IPS DF 6.9 (cell line): Measurements from ENCODE around the gene CHCHD6.

Experiments
- DNase-seq: peaks from one replicate; pipeline ENCODE4 v3.0.0-alpha.2; 2013; ENCODE audit warnings: low read depth, low spot score
- H3K27ac ChIP-seq: one replicate; pipeline ENCODE4 v1.5.1; 2013; ENCODE audit warnings: low read length, control low read depth
- H3K27me3 ChIP-seq: 2 replicates; pipeline ENCODE4 v1.6.1; 2013; ENCODE audit warnings: mild to moderate bottlenecking, low read length; ENCODE audit not compliant: control insufficient read depth, insufficient read depth
- H3K36me3 ChIP-seq: 2 replicates; pipeline ENCODE4 v1.6.1; 2013; ENCODE audit warnings: low read length; ENCODE audit not compliant: control insufficient read depth, insufficient read depth
- H3K4me1 ChIP-seq: 2 replicates; pipeline ENCODE4 v1.6.1; 2013; ENCODE audit warnings: low read length; ENCODE audit not compliant: control insufficient read depth, insufficient read depth
- H3K4me3 ChIP-seq: 2 replicates; pipeline ENCODE4 v1.5.1; 2013; ENCODE audit warnings: mild to moderate bottlenecking, low read length
- H3K9me3 ChIP-seq: 2 replicates; pipeline ENCODE4 v1.6.1; 2013; ENCODE audit warnings: low read length, inconsistent platforms; ENCODE audit not compliant: control insufficient read depth, insufficient read depth
- WGBS: extraction: QIAGEN DNeasy Blood & Tissue Kit; methylation state at CpG from one replicate; pipeline ENCODE4 v1.1.7; 2013; ENCODE audit warnings: mixed read lengths, missing lambda C conversion rate; ENCODE audit not compliant: insufficient read length, insufficient coverage; 5-methylcytosine and 5-hydroxymethylcytosine counted together

Gene CHCHD6

DNA sequence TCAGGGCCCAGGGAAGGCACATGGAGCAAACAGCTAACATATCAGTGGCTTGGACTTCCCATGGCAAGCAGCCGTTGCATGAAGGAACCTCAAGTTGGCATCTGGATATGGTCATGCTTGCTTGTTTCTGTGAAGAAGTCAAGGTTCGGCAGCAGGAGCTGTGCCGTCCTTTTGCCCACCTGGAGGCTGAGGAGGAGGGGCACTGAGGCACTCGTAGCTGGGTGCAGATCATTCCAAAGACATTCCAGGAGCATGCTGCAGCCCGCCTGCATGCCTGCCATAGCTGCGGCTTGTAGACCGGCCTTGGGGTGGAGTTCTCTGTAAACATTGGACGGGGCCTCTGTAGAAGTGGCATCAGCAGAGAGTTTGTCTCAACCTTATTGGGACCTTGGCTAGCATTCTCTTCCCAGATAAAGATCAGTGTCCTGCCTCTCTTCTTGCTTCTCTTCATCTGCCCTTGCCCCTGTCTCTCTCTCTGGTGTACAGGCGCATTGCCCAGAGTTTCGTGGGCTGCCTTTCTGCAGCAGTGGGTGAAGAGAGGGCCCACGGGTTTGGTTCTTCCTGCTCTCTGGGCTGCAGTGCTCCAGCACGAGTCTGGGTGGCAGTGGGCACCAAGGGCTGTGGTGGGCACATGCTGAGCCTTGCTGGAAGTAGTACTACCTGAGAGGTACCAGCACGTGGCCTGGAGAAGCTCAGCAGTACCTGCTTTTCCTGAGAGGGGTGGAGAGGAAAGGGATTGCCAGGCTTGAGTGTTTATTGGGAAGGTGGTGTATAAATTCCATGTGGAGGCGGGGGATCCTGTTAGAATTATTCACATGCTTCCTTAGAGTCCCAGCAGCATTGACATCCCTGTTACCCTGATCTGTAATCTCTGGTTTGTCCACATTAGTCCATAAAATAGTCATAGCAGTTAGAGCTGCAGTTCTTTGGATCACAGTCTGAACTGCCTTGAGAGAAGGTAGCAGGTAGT lies 49.4 kb downstream of the CHCHD6 start:
- no peaks in the 10 kb centered on the region for H3K9me3 ChIP-seq
- H3K36me3 ChIP-seq = no peaks in the 10 kb centered on the region
- WGBS = no CpG with 5 or more reads among the region's 14 CpGs
- H3K4me3 ChIP-seq = no peak overlapping the region
- H3K27me3 ChIP-seq = no peaks in the 10 kb centered on the region
- no peak for DNase-seq
- no peak overlapping the region for H3K27ac ChIP-seq
- peaks cover 8% of the 10 kb centered on the region for H3K4me1 ChIP-seq

DNA sequence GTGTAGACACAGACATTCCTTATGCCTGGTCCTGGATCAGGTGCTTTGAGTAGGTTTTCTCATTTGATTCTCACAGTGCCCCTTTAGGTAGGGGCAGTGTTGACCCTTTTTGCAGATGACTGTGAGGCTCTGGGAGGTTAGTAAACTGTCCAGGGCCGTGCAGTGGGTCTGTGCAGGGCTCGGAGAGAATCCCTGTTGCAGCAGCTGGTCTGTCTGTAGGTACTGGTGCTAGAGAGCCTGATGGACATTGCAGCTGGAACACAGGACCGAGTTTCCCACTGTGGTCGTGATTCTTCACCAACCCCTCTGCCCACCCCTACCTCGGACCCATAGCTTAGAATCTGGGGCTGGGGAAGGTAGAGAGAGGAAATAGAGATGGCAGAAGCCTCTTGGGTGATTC lies 51.8 kb downstream of the CHCHD6 start:
- no CpG with 5 or more reads among the region's 5 CpGs for WGBS

DNA sequence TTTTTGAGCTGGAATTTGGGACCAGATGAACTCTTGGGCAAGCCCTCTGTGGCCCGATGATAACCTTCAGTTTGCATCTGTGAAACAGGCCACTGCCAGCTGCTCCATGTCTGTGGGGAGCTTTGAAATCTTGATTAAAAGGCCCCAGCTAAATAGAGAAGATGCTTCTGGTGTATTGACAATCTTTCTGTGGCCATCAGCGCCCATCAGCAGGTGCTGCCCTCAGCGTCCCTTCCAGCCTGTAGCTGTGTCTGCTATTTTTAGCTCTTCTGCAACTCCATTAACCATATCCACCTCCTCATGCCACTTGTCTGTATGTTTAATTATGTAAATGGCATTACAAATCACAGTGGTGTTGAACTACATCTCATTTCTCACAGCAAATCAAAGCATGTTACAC lies 54.0 kb downstream of the CHCHD6 start:
- no CpG with 5 or more reads among the region's 3 CpGs for WGBS

More for the DNA sequence above, 51.8 kb downstream of the CHCHD6 start:
- Histone ChIP-seq H3K27ac (no peak overlapping the region), H3K4me1 (peaks cover 4% of the 10 kb centered on the region; the same call in 1 of the 2 replicates), H3K27me3 (no peaks in the 10 kb centered on the region), H3K36me3 (no peaks in the 10 kb centered on the region), H3K9me3 (no peaks in the 10 kb centered on the region), H3K4me3 (no peak overlapping the region)
- no peak for DNase-seq

DNA sequence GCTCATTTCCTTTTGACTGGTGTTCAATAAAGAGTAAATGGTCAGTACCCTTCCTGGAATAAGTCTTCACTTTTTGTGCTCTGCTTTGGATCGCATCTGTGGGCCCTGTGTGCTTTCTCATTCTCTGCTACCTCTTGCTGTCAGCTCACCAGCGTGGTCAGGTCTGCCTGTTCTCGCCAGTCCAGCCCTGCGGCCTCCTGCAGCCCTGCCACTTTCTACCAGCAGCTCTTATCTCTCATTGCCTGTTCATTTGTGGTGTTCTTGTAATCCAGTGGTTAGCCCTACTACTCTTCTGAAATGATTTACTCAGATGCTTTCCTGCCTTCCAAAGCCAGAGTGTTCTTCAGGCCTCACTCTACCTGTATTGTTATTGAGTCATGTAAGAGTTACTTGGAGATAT lies 54.8 kb downstream of the CHCHD6 start:
- no peak for DNase-seq
- Histone ChIP-seq H3K36me3 (no peaks in the 10 kb centered on the region), H3K4me3 (no peak overlapping the region), H3K27me3 (no peaks in the 10 kb centered on the region), H3K4me1 (no peaks in the 10 kb centered on the region), H3K9me3 (no peaks in the 10 kb centered on the region), H3K27ac (no peak overlapping the region)
- no CpG with 5 or more reads among the region's 4 CpGs for WGBS

More for the DNA sequence above, 54.0 kb downstream of the CHCHD6 start:
- H3K4me3 ChIP-seq = no peak overlapping the region
- no peak for DNase-seq
- H3K27me3 ChIP-seq = no peaks in the 10 kb centered on the region
- no peaks in the 10 kb centered on the region for H3K36me3 ChIP-seq
- H3K4me1 ChIP-seq = 0 out of 2 replicates have a peak, but pooled peaks cover 2% of the 10 kb centered on the region
- no peak overlapping the region for H3K27ac ChIP-seq
- H3K9me3 ChIP-seq = no peaks in the 10 kb centered on the region

DNA sequence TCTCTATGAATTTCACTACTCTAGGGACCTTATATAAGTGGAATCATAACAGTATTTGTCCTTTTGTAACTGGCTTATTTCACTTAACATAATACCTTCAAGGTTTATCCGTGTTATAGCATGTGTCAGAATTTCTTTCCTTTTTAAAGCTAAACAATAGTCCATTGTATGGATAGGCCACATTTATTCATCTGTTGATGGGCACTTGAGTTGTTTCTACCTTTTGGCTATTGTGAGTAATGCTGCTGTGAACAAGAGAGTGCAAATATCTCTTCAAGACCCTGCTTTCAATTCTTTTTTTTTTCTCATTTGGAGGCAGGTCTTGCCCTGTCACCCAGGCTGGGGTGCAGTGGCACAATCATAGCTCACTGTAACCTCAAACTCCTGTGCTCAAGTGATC lies 56.5 kb downstream of the CHCHD6 start:
- no peaks in the 10 kb centered on the region for H3K27me3 ChIP-seq
- DNase-seq = no peak
- no peak overlapping the region for H3K27ac ChIP-seq
- no peaks in the 10 kb centered on the region for H3K4me1 ChIP-seq
- no peak overlapping the region for H3K4me3 ChIP-seq
- H3K36me3 ChIP-seq = no peaks in the 10 kb centered on the region
- H3K9me3 ChIP-seq = no peaks in the 10 kb centered on the region
- WGBS = no CpG with 5 or more reads among the region's 1 CpG

DNA sequence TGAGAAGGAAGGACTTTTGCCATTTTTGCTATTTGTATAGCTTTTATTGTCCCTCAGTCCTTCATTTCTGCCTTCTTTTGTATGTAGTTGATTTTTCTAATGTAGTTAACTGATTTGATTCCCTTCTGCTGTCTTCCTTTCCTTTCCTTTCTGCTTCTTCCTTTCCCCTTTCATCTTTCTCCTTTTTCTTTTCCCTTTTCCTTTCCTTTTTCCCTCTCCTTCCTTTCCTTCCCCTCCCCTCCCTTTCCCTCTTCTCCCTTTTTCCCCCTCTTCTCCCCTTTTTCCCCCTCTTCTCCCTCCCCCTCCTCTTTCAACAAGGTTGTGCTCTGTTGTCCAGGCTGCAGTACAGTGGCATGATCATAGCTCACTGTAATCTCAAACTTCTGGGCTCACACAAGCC lies 59.0 kb downstream of the CHCHD6 start:
- H3K9me3 ChIP-seq = no peaks in the 10 kb centered on the region
- H3K36me3 ChIP-seq = no peaks in the 10 kb centered on the region
- no peak overlapping the region for H3K27ac ChIP-seq
- no peaks in the 10 kb centered on the region for H3K27me3 ChIP-seq
- DNase-seq = no peak
- no peak overlapping the region for H3K4me3 ChIP-seq
- no peaks in the 10 kb centered on the region for H3K4me1 ChIP-seq

DNA sequence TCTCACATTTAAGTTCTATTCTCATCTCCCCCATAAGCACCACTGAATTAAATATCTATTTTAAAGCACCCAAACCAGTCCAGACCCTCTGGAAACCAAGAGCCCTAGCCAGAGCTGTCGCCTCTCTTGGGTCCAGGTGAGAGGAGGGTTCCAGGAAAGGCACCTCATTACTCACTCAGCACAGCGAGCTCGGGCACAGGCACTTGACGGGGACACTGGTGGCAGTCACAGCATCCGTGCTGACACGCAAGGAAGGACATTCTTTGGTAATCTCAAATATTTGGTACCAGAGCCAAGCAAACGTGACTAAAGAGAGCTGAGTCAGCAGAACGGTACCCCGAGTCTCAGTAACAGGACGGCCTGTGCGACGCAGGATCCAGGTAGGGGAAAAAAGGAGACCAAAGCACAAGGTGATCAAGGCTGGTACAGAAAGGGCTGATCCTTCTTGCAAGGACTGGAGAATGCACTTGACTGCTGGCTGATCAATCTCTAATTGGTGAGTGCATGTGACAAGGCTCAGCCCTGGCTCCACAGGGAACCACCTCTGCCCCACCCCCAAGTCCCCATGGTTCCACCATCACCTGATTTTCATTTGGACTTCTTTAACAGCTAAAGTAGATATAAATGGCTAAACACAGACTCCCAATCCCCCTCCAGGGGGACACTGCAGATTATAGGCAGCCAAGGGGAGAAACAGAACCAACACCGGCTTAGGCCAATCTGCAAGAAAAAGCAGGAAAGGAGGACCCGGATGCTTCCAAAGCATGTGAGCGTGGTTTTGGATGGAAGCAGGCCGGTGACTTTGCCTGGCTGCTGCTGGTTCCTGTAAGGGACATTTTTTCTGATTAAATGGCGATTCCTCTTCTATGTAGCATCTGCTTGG lies 61.4 kb downstream of the CHCHD6 start:
- H3K27me3 ChIP-seq = no peaks in the 10 kb centered on the region
- H3K27ac ChIP-seq = no peak overlapping the region
- H3K4me3 ChIP-seq = no peak overlapping the region
- no peaks in the 10 kb centered on the region for H3K9me3 ChIP-seq
- H3K36me3 ChIP-seq = no peaks in the 10 kb centered on the region
- DNase-seq = no peak
- no peaks in the 10 kb centered on the region for H3K4me1 ChIP-seq
- WGBS = no CpG with 5 or more reads among the region's 17 CpGs

DNA sequence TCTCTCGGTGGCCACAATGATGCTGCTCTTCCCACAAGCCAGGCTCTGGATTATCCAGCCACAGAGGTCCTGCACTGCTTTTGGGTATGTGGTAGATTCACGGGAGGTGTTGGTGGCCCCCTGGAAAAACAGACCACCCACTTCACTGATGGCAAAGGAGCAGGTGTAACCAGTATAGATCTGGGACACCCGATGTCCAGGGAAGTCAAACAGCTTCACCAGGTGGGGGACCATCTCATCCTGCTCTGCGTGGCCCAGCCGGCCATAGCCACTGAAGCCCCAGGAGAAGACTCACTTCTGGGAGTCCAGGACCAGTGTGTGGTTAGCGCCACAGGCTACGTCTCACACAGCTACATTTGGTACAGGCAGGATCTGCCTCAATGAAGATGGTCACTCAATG lies 62.6 kb downstream of the CHCHD6 start:
- no peaks in the 10 kb centered on the region for H3K4me1 ChIP-seq
- no peaks in the 10 kb centered on the region for H3K36me3 ChIP-seq
- no peaks in the 10 kb centered on the region for H3K9me3 ChIP-seq
- no CpG with 5 or more reads among the region's 7 CpGs for WGBS
- no peaks in the 10 kb centered on the region for H3K27me3 ChIP-seq
- no peak overlapping the region for H3K4me3 ChIP-seq
- DNase-seq = no peak
- H3K27ac ChIP-seq = no peak overlapping the region

DNA sequence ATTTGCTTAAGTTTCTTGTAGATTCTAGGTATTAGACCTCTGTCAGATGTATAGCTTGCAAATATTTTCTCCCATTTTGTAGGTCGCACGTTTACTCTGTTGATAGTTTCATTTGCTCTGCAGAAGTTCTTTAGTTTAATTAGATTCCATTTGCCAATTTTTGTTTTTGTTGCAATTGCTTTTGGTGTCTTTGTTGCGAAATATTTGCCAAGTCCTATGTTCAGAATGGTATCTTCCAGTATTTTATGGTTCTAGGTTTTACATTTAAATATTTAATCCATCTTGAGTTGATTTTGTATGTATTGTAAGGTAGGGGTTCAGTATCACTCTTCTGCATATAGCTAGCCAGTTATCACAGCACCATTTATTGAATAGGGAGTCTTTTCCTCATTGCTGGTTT lies 64.9 kb downstream of the CHCHD6 start:
- no peak overlapping the region for H3K27ac ChIP-seq
- no peaks in the 10 kb centered on the region for H3K9me3 ChIP-seq
- no peaks in the 10 kb centered on the region for H3K36me3 ChIP-seq
- no peak for DNase-seq
- no peaks in the 10 kb centered on the region for H3K27me3 ChIP-seq
- no peaks in the 10 kb centered on the region for H3K4me1 ChIP-seq
- H3K4me3 ChIP-seq = no peak overlapping the region
- WGBS = no CpG with 5 or more reads among the region's 3 CpGs

DNA sequence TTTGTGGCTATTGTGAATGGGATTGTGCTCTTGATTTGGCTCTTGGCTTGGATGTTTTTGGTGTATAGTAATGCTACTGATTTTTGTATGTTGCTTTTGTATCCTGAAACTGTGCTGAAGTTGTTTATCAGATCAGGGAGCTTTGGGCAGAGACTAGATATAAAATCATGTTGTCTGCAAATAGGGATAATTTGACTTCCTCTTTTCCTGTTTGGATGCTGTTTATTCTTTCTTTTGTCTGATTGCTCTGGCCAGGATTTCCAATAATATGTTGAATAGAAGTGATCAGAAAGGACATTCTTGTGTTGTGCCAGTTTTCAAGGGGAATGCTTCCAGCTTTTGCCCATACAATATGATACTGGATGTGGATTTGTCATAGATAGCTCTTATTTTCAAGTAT lies 66.1 kb downstream of the CHCHD6 start:
- Histone ChIP-seq H3K27me3 (no peaks in the 10 kb centered on the region), H3K36me3 (0 out of 2 replicates have a peak, but pooled peaks cover 2% of the 10 kb centered on the region), H3K4me1 (no peaks in the 10 kb centered on the region), H3K4me3 (no peak overlapping the region), H3K27ac (no peak overlapping the region), H3K9me3 (no peaks in the 10 kb centered on the region)
- DNase-seq = no peak
